Gastrocnemius medialis (tissue), 4 donors: ENCODE data around the gene ITGB3.

Experiments
- CTCF ChIP-seq, 5 experiments: fragments of 450-650 bp in 3 of 5; fragments of 200-600 bp in 2 of 5; sonication (generic) in 2 of 5; IDR thresholded peaks in 4 of 5; conservative IDR thresholded peaks in 1 of 5; 1 replicate in 4 of 5; 2 replicates in 1 of 5; pipeline ENCODE4 v1.5.1; 2016 to 2019; ENCODE audit warnings: antibody characterized with exemption in 5 of 5, mild to moderate bottlenecking in 3 of 5, moderate library complexity in 3 of 5
- POLR2A ChIP-seq, 2 donors: fragments of 450-650 bp; IDR thresholded peaks; one replicate each; pipeline ENCODE4 v1.6.1; 2017; ENCODE audit warnings: antibody characterized with exemption in 2 of 2, mild to moderate bottlenecking in 2 of 2, moderate library complexity in 2 of 2

GRCh38 chr17:47267354-47267828 lies 13.8 kb downstream of the ITGB3 start:
- TF ChIP-seq POLR2A (IDR thresholded peaks at IDR 0.05) (no peak), CTCF (IDR thresholded peaks at IDR 0.05 in 4 of 5, conservative IDR thresholded peaks at IDR 0.05 in 1 of 5) (no peak)
